ENCODE results near the gene OR2A12.

GRCh38 chr7:144105211-144105610, 19.1 kb downstream of the OR2A12 start:
- TF ChIP-seq, protein P1, sequence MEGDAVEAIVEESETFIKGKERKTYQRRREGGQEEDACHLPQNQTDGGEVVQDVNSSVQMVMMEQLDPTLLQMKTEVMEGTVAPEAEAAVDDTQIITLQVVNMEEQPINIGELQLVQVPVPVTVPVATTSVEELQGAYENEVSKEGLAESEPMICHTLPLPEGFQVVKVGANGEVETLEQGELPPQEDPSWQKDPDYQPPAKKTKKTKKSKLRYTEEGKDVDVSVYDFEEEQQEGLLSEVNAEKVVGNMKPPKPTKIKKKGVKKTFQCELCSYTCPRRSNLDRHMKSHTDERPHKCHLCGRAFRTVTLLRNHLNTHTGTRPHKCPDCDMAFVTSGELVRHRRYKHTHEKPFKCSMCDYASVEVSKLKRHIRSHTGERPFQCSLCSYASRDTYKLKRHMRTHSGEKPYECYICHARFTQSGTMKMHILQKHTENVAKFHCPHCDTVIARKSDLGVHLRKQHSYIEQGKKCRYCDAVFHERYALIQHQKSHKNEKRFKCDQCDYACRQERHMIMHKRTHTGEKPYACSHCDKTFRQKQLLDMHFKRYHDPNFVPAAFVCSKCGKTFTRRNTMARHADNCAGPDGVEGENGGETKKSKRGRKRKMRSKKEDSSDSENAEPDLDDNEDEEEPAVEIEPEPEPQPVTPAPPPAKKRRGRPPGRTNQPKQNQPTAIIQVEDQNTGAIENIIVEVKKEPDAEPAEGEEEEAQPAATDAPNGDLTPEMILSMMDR (IDR thresholded peaks at IDR 0.05), result no peak
- TF ChIP-seq POLR2A (IDR thresholded peaks at IDR 0.05), result no peak

Data from adrenal gland (tissue), 5 donors.